SJSA1 (cell line): ENCODE measurements around the gene PTTG1IP. TPM values are rescaled to one million over a fixed set of nuclear protein-coding genes. Genes with fewer than 3 reads are reported as not detected.

Experiments
- DNase-seq, 2 experiments: peaks; one replicate each; pipeline ENCODE4 v3.0.0-alpha.2; 2015 to 2020; ENCODE audit warnings: low spot score in 2 of 2, low read depth in 1 of 2
- H3K27ac ChIP-seq: fragments of 250-450 bp; sonication (Bioruptor Pico); 2 replicates; pipeline ENCODE4 v1.5.1; 2020; ENCODE audit warnings: mild to moderate bottlenecking, moderate library complexity
- H3K27me3 ChIP-seq: fragments of 250-450 bp; sonication (Bioruptor Pico); replicated peaks from 2 replicates; pipeline ENCODE4 v1.5.1; 2020; ENCODE audit warnings: mild to moderate bottlenecking, moderate library complexity
- H3K36me3 ChIP-seq: fragments of 250-450 bp; sonication (Bioruptor Pico); 2 replicates; pipeline ENCODE4 v1.5.1; 2020; ENCODE audit warnings: mild to moderate bottlenecking
- H3K4me1 ChIP-seq: fragments of 250-450 bp; sonication (Bioruptor Pico); replicated peaks from 2 replicates; pipeline ENCODE4 v1.6.1; 2021; ENCODE audit warnings: mild to moderate bottlenecking
- H3K4me3 ChIP-seq: fragments of 250-450 bp; sonication (Bioruptor Pico); 2 replicates; pipeline ENCODE4 v1.5.1; 2020; ENCODE audit warnings: mild to moderate bottlenecking
- H3K9me3 ChIP-seq: fragments of 250-450 bp; sonication (Bioruptor Pico); replicated peaks from 2 replicates; pipeline ENCODE4 v1.5.1; 2020; ENCODE audit warnings: mild to moderate bottlenecking
- total RNA-seq: library from RNA; depleted of rRNA; stranded (reverse); fragments of >200 nt; shearing (Covaris generic); gene quantifications from 2 replicates; pipeline ENCODE4 v1.2.3, GENCODE V29; 2014

The PTTG1IP gene
- total RNA-seq, 1 experiment from 2014 or later: 590 TPM

DNA sequence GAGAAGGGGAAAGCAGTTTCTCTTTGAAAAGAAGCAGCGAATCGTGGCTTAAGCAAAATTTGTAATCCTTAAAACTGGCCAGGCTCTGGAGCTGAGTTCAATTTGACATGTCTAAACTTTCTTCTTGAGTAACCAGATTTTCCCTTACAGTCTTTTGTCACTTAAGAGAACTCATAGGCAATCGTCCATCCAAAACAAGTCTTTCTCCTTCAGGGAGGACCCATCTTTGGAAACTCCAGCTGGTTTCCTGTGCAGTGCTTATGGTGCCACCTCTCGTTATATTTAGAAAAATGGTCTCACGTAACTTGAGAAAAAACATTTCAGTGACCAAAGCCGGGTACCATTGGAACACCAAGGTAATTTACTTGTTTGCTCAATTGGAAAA lies 1.8 kb upstream of the PTTG1IP start:
- H3K27ac ChIP-seq: peak overlapping the region; percentile 79
- H3K27me3 ChIP-seq: no peaks in the 10 kb centered on the region
- H3K36me3 ChIP-seq: peaks cover 23% of the 10 kb centered on the region
- H3K9me3 ChIP-seq: no peaks in the 10 kb centered on the region
- peak overlapping the region; percentile 81 for H3K4me3 ChIP-seq
- peaks cover 65% of the 10 kb centered on the region for H3K4me1 ChIP-seq
- DNase-seq: peak in 1 of 2 experiments; percentile 47

DNA sequence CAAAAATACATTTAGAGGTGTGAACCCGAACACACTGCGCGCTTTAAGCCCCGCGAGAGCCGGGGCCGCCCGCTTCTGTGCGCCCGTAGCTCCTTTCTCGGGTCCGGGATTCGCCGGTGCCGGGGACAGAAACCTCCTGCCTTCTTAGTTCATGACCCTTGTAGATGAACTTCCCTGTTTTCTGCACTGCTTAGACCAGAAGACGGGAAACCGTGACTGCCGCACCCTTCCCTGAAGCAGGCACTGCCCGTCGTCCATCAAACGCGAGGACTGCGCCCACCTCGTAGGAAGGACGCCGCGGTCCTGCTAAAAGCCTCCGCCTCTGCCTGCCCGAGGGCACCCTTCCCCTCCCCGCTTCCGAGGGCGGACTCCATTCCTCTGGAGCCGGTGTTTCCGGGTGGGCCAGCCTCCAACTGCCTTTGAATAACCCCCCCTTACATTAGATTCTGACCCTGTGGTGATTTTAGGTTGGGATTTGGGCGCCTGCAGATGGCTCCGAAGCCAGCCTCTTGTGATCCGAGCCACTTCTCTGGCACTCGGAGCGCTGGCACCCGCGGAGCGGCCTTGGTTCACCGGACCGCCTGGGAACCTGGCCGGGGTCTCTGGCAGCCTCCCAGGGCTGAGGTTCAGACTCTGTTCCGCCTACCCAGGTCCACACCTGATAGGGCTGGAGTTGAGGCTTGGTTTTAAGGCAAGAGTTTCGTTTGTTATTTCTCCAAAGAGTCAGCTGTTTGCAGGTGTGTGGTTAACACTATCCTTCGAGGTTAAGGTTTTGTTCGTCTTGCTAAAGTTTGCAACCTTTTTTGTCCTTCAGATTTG lies 1.2 kb upstream of the PTTG1IP start:
- Histone ChIP-seq H3K4me3 (peak overlapping the region; percentile 81), H3K4me1 (peaks cover 63% of the 10 kb centered on the region), H3K9me3 (no peaks in the 10 kb centered on the region), H3K36me3 (peaks cover 23% of the 10 kb centered on the region), H3K27ac (peak overlapping the region; percentile 79), H3K27me3 (no peaks in the 10 kb centered on the region)
- peak; percentile 70 to 75 for DNase-seq

DNA sequence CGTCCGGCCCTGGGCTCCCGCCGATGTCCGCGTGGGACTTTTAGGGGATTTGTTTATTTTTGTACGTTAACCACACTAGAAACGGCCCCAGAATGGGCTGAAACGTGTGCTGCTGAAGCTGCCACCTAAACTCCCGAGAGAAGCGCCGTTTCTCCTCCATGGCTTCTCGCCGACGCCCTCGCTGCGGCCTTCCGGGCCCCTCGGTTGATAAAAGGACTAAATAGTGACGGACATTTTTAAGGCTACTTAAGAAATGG lies 678 bp upstream of the PTTG1IP start:
- Histone ChIP-seq H3K27ac (peak overlapping the region; percentile 79), H3K4me1 (peaks cover 63% of the 10 kb centered on the region), H3K27me3 (no peaks in the 10 kb centered on the region), H3K4me3 (peak overlapping the region; percentile 81), H3K36me3 (peaks cover 24% of the 10 kb centered on the region), H3K9me3 (no peaks in the 10 kb centered on the region)
- DNase-seq: no peak

DNA sequence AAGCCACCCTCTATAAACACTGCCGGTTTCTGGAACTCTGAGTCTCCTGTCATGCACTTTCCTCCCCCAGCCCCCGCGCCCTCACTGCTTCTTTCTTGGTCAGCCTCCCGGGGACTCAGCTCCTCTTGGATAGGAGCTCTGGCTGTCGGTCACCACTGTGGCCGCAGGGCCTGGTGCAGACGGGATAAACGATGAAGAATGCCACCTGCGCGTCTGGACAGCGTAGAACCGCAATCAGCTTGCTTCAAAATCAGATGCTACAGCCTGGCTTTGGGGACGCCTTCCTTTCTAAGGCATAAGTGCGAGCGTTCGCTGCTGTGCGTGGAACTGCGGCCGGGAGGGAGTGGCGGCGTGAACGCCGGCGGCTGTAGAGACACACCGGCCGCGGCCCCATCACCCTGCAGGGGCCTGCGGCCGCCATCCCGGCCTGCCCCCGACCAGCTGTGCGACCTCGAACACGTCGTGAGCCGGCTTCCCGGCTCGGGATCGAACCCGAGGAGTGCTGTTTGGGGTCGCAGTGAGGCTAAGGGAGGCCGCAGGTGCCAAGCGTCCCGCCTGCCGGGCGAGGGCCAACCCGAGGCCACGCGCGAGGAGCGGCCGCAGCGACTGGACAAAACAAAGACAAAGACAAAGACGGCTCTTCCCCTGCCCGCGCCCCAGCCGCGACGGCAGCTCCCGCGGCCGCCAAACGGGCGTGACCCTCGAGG lies 688 bp downstream of the PTTG1IP start:
- Histone ChIP-seq H3K4me1 (peaks cover 65% of the 10 kb centered on the region), H3K36me3 (peaks cover 38% of the 10 kb centered on the region), H3K27me3 (no peaks in the 10 kb centered on the region), H3K4me3 (peak overlapping the region; percentile 81), H3K9me3 (no peaks in the 10 kb centered on the region), H3K27ac (peak overlapping the region; percentile 42)
- DNase-seq: peak; percentile 34 to 62

DNA sequence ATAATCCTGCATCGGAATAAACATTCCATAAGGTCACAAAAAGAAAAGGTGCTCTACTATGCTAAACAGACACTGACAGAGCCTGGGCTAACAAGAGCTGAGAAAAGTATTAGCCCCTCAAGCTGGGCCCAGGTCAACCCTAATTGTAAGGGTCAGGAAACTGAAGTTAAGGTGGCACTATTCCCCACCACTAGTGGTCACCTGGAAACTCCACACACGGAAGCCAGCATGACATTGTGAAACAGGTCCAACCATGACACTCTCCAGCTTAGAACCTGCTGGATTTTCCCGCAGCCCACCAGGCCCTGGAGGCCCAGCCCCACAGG lies 1.2 kb downstream of the PTTG1IP start:
- H3K9me3 ChIP-seq: no peaks in the 10 kb centered on the region
- peaks cover 70% of the 10 kb centered on the region for H3K4me1 ChIP-seq
- DNase-seq: no peak
- no peaks in the 10 kb centered on the region for H3K27me3 ChIP-seq
- peak overlapping the region; percentile 81 for H3K4me3 ChIP-seq
- peak overlapping the region; percentile 96 for H3K27ac ChIP-seq
- H3K36me3 ChIP-seq: peaks cover 43% of the 10 kb centered on the region

DNA sequence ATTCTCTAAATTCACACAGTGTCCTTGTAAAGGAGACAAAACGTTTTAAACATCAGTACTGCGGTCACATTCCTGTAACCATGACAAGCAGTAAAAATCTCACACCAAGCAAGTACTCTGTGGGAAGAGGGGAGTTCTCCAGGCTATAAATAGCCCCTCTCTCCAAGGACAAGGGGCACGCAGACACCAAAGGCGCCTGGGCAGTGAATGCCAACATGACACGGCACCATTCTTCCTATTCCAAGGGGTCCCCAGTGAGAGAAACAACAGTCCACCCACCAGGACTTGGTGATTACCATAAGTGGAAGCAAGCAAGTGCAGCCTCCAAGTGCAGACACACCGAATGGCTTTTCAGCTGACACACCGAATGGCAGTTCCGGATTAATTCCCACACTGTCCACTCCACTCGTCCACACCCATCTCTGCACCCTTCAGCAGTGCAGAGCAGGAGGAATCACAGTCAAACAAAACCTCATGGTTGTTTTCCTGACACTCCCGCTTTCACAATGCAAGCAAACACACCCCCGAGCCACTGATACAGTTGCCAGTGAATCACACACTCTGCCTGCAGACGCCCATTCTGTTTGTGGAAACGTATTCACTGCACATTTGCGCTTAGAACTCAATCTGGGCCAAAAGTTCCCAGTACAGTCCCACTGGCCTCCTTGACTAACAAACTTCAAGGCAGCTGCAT lies 1.8 kb downstream of the PTTG1IP start:
- Histone ChIP-seq H3K27me3 (no peaks in the 10 kb centered on the region), H3K4me1 (peaks cover 76% of the 10 kb centered on the region), H3K4me3 (peak overlapping the region; percentile 81), H3K36me3 (peaks cover 49% of the 10 kb centered on the region), H3K27ac (peak overlapping the region; percentile 96), H3K9me3 (no peaks in the 10 kb centered on the region)
- DNase-seq: peak; percentile 80 to 84

DNA sequence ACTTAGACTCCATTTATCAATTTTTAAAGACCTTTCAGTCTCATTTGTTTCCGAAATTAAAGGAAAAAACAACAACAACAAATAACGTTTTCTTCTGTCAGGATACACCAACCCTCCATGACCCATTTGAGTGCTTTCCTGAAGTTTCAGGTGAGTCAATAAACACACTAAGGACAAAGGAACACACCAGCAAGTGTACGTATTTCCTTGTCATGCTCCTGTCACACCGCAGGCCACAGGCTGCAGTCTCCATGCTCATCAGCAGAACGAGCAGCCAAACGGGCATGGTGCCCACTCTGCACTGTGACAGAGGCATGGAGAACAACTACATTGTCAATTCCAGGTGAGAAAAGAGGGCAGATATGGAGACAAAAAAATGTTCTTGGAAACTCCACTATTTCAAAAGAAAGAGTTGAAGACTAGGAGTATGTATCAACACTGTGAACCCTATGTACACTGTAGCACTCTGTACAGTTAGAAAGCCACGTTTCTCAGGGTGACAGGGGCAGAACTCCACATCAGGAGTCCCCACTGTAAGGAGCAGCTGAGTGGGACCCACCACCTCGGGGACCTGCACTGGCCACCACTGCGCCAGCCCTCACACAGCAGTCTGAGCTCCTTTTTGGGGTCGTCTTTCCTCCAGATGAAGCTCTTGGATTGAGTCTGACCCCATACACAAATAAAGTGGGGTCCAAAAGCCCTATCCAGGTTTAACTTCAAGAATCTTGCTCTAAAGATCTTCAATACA lies 2.6 kb downstream of the PTTG1IP start:
- Histone ChIP-seq H3K4me1 (peaks cover 79% of the 10 kb centered on the region), H3K27me3 (no peaks in the 10 kb centered on the region), H3K4me3 (peak overlapping the region; percentile 81), H3K27ac (peak overlapping the region; percentile 96), H3K36me3 (peaks cover 51% of the 10 kb centered on the region), H3K9me3 (no peaks in the 10 kb centered on the region)
- peak in 1 of 2 experiments; percentile 53 for DNase-seq

DNA sequence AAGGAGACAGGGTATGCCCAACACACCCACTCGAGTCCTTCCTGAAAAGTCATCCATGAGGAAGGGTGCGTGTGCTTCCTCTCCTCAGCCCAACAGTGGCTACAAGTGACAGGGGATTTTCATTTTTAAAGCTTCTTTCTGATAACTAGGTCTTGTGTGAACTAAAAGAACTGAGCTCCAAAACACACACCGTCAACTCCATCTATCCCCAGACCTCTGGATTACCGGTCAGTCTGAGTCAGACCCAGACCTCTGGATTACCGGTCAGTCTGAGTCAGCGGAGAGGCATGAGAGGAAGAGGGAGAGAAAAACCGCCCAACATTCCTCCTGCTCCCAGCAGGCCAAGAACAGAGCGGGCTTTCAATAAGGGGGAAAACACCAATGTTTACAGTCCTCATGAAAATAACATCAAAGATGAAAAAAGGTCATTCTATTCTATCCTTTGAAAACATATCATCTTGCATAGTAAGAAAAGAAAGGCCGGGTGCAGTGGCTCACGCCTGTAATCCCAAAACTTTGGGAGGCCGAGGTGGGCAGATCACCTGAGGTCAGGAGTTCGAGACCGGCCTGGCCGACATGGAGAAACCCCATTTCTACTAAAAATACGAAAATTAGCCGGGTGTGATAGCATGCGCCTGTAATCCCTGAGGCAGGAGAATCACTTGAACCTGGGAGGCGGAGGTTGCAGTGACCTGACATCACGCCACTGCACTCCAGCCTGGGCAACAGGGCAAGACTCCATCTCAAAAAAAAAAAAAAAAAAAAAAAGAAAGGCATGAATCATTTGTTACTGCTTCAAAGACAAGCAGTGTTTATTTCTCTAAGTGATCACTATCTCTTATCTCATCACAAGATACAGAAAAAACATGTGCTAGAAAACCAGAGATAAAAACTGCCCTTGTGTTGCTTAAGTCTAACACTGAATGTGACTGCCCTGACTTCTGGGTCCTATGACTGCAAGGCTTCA lies 3.4 kb downstream of the PTTG1IP start:
- Histone ChIP-seq H3K27ac (peak overlapping the region; percentile 96), H3K27me3 (no peaks in the 10 kb centered on the region), H3K4me3 (peak overlapping the region; percentile 81), H3K9me3 (no peaks in the 10 kb centered on the region), H3K4me1 (peaks cover 76% of the 10 kb centered on the region), H3K36me3 (peaks cover 60% of the 10 kb centered on the region)
- DNase-seq: peak; percentile 97 to 98

DNA sequence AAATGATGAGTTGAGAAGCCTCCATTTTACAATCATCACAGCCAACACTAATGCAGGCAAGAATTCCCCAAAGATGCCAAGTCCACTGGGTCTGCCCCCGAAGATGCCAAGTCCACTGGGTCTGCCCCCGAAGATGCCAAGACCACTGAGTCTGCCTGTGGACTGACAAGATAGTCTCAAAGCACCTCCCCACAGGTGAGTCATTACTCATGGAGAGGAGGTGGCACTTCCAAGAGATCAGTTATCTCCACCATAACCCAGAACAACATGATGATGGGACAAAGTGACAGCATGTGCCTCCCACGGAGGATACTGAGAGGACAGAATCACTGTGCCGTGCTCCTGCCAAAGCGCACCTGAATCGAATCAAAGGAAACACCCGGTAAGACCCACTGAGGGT lies 4.8 kb downstream of the PTTG1IP start:
- Histone ChIP-seq H3K4me3 (no peak overlapping the region), H3K27ac (peak overlapping the region; percentile 96), H3K36me3 (peaks cover 73% of the 10 kb centered on the region), H3K9me3 (no peaks in the 10 kb centered on the region), H3K27me3 (no peaks in the 10 kb centered on the region), H3K4me1 (peaks cover 63% of the 10 kb centered on the region)
- DNase-seq: no peak

DNA sequence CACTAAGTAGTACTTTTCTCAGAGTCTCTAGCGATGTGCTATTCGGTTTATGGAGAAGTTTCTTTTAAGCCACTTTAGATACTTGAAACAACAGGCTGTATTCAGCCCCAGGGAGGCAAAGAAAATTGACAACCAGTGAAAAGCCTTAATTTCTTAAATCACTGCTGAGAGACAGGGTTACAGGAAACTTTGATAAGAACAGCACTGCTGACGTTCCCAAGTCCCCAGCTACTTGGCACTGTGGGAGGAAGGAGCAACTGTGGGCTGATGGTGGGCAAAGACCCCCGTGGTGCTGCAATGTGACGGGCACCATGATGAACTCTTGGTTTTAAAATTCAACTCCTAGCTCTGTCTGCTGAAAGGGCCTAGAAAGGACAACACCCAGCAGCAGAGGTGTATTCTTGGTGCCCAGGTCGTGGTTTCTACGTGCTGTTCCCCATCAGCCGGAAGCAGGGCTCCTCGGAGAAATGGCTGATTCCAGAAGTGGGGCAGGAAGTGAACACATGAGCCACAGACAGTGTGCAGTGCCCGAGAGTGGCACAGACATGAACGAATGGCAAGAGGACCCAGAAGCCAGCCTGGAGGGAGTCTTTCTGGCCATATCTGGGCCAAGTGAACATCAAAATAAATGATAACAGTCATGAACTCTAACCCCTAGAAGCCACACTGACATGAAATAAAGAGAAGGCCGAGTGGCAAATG lies 5.3 kb downstream of the PTTG1IP start:
- H3K9me3 ChIP-seq: no peaks in the 10 kb centered on the region
- no peak overlapping the region for H3K4me3 ChIP-seq
- H3K27ac ChIP-seq: peak overlapping the region; percentile 96
- DNase-seq: no peak
- peaks cover 63% of the 10 kb centered on the region for H3K4me1 ChIP-seq
- H3K27me3 ChIP-seq: no peaks in the 10 kb centered on the region
- peaks cover 79% of the 10 kb centered on the region for H3K36me3 ChIP-seq

DNA sequence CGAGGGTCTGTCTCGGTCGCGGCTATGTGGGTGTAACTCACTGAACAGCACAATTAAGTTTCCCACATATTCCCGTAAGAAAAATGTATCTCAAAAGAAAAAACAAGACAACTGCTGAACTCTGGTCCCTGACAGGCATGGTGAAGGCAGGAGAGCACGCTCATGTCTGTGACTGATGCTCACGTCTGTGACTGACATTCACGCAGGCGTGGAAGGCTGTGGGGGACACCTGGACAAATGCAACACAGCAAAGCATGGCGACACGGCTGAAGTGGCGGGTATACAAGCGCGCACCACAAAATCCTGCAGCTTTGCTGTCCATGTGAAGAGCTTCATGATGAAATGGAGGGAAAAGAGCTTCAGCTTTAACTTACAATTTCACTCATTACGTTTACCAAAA lies 6.0 kb downstream of the PTTG1IP start:
- peaks cover 76% of the 10 kb centered on the region for H3K36me3 ChIP-seq
- no peaks in the 10 kb centered on the region for H3K27me3 ChIP-seq
- no peak for DNase-seq
- no peaks in the 10 kb centered on the region for H3K9me3 ChIP-seq
- H3K27ac ChIP-seq: peak overlapping the region; percentile 67
- H3K4me1 ChIP-seq: peaks cover 63% of the 10 kb centered on the region
- H3K4me3 ChIP-seq: no peak overlapping the region

DNA sequence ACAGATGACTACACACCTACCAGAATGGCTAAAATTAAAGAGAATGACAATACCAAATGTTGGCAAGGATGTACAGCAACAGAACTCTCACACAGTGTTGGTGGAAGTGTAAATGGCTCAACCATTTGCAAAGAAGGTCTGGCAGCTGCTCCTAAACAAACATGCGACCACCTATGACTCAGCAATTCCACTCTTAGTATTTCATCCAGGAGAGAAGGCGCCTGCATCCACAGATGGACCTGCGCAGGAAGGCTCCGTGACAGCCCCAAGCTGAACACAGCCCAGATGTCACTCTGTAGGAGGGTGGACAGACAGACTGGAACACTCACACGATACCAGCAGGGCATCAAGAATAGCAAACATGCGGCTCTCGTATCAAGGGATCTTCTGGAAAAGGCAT lies 6.7 kb downstream of the PTTG1IP start:
- peak; percentile 68 to 80 for DNase-seq

More for the DNA sequence above, 6.7 kb downstream of the PTTG1IP start:
- no peaks in the 10 kb centered on the region for H3K9me3 ChIP-seq
- no peak overlapping the region for H3K4me3 ChIP-seq
- peaks cover 57% of the 10 kb centered on the region for H3K4me1 ChIP-seq
- peak overlapping the region; percentile 67 for H3K27ac ChIP-seq
- H3K36me3 ChIP-seq: peaks cover 76% of the 10 kb centered on the region
- no peaks in the 10 kb centered on the region for H3K27me3 ChIP-seq
